Mucosa of stomach (tissue), 1 donor: ENCODE results near the gene GNAT1.
A peak's percentile ranks its signal among the peaks of the same experiment; 100 is the strongest.

ENCODE experiments used
- H3K27me3 ChIP-seq: one replicate; pipeline ENCODE4 v1.7.0; 2013; ENCODE audit warnings: mild to moderate bottlenecking, low read length; ENCODE audit not compliant: control insufficient read depth, insufficient read depth
- H3K36me3 ChIP-seq: one replicate; pipeline ENCODE4 v1.7.0; 2013; ENCODE audit warnings: low read length; ENCODE audit not compliant: control insufficient read depth, insufficient read depth
- H3K4me1 ChIP-seq: one replicate; pipeline ENCODE4 v1.7.0; 2013; ENCODE audit warnings: mild to moderate bottlenecking, low read length; ENCODE audit not compliant: control insufficient read depth, insufficient read depth
- H3K4me3 ChIP-seq: one replicate; pipeline ENCODE4 v1.7.0; 2013; ENCODE audit warnings: low read length
- H3K9ac ChIP-seq: one replicate; pipeline ENCODE4 v1.7.0; 2013; ENCODE audit warnings: mild to moderate bottlenecking, low read length, moderate library complexity
- H3K9me3 ChIP-seq: one replicate; pipeline ENCODE4 v1.7.0; 2013; ENCODE audit warnings: mild to moderate bottlenecking, low read length, moderate library complexity; ENCODE audit not compliant: control insufficient read depth
- donor health status: Pancreatic carcinoma.

Gene GNAT1

DNA sequence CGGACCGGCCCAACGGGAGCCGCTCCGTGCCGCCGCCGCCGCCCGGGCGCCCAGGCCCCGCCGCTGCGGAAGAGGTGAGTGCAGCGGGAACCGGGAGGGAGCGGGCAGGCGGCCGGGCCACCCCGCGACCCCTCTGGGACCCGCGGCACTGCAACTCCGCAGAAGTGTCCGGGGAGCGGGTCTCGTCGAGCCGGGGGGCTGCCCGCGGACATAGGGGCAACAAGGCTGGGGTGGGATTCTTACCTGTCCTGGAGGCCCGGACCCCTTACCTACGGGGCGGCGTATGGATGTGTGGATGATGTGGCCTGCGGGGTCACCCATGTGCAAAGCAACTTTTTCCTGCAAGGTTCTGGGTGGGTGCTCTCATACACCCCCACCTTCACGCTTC is 35.9 kb upstream of the GNAT1 start:
- H3K9me3 ChIP-seq: no peaks in the 10 kb centered on the region
- peaks cover 11% of the 10 kb centered on the region for H3K27me3 ChIP-seq
- no peaks in the 10 kb centered on the region for H3K36me3 ChIP-seq
- peak overlapping the region; percentile 84 for H3K9ac ChIP-seq
- H3K4me1 ChIP-seq: peaks cover 50% of the 10 kb centered on the region
- H3K4me3 ChIP-seq: peak overlapping the region; percentile 96

DNA sequence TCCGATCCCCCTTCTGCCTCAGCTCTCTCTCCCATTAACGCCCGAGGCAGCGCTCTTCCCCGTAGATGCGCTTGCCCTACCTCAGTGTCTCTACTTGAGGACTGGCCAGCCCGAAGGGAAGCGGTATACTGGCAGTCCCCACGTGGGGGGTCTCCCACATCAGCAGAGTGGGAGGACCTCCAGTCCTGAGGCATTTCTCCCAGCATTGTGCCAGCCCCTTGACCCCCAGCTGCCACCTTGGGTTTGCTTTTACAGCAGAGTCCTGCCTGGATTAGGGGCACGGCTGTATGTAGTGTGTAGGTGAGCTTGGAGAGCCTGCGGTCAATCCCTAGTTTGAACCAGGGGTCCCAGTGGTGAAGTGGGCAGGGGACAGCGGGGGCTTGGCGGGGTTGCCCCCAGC is 35.5 kb upstream of the GNAT1 start:
- peaks cover 54% of the 10 kb centered on the region for H3K4me1 ChIP-seq
- H3K9ac ChIP-seq: peak overlapping the region; percentile 84
- H3K27me3 ChIP-seq: peaks cover 11% of the 10 kb centered on the region
- no peaks in the 10 kb centered on the region for H3K9me3 ChIP-seq
- no peaks in the 10 kb centered on the region for H3K36me3 ChIP-seq
- H3K4me3 ChIP-seq: peak overlapping the region; percentile 96

DNA sequence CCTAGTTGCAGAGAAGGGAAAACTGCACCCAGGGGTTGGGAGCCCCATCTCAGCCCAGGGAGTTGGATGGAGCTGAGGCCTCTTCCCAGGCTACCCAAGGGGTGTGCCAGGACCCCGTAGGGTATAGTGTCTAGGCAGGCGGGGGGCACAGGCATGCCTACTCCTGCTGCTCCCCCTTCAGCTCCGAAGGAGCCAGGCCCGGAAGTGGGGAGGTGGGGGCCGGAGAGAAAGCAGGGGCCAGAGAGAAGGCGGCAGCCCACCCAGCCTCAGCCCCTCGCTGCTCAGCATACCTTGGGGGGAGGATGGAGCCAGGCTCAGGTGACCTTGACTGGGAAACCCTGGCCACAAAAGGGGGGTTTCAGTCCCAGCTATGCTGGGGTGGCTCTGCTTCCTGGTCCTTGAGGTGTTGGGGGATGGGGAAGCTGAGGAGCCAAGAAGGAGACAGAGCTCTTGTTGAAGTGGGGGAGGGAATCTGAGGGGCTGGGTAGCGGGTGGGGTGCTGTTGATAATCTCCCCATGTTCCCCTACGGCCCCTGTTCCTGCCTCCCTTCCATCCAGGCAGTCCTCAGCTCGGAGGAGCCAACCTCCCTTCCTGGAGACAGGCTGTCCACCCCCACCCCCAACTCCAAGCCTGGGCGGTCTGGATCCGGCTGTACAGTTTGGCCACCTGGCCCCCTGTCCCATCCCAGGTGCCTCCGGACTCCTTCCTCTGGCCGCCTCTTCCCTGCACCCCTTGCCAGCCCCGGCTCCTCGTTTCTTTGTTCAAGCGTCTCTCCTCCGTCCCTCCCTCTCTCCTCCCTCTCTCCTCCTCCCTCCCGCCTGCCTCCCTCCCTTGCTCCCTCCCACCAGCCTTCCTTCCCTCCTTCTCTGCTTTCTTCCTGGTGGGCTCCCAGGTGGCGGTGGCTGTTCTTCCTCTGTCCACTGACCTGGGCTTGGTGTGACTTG is 34.6 kb upstream of the GNAT1 start:
- Histone ChIP-seq H3K9me3 (no peaks in the 10 kb centered on the region), H3K4me3 (peak overlapping the region; percentile 96), H3K27me3 (peaks cover 11% of the 10 kb centered on the region), H3K4me1 (peaks cover 63% of the 10 kb centered on the region), H3K9ac (peak overlapping the region; percentile 84), H3K36me3 (no peaks in the 10 kb centered on the region)

DNA sequence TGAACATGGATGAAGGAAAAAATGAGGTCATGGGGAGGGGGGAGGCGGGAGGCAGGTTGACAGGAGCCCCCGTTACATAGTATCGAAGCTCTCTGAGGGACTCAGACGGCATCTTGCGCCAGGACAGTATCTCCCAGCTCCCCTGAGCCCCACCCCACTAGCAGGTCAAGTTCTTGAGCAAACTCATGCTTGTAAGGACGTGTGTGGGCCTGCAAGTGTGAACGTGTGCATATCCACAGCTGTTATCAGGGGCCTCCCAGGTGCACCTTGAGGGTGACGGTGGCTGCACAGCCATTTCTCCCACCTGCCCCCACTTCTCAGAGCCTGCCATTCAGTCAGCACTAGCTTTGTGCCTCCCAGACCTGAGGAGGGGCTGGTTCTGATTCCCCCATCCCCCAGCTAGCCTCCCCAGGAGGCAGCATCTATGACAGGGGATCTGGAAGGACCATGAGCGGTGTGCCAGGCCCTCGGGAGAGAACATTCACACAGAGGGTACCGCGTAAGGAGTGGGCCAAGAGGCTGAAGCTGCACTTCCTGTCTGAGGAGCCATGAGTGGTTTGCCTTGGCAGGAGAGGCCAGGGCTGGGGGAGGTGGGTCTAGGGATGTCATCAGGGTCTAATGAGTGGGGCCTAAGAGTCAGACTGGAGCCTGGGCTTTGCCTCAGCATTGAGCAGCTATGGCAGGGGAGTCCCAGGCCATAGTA is 33.4 kb upstream of the GNAT1 start:
- no peak overlapping the region for H3K4me3 ChIP-seq
- peaks cover 75% of the 10 kb centered on the region for H3K4me1 ChIP-seq
- peak overlapping the region; percentile 84 for H3K9ac ChIP-seq
- H3K36me3 ChIP-seq: no peaks in the 10 kb centered on the region
- no peaks in the 10 kb centered on the region for H3K9me3 ChIP-seq
- peaks cover 11% of the 10 kb centered on the region for H3K27me3 ChIP-seq

DNA sequence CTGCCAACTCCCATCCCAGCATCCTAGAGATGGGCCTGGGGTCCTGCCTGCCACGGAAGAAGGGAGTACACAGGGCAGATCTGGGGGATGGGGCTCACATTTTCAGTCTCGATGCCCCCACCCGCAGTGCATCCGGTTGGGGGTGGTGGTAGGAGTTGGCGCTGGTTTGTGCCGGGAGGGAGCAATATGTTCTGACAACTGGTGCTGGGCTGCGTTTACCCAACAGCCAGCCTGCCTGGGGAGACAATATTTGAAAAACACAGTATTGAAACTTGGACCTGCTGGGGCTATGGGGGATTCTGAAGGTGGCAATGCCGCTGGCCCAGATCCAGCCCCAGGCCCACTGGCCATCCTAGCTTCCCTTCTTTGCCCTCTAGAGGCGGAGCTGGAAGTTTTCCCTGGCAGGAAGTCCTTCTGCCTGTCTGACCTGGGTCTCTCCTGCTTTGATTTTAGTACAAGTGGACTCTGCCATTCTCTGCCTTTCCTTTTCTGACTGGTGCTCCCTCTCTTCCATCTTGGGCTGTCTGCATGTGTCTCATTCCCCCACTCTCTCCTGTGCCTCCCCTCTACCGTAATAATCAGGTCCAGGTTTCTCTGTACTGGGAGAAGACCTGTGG is 32.8 kb upstream of the GNAT1 start:
- no peaks in the 10 kb centered on the region for H3K9me3 ChIP-seq
- H3K4me3 ChIP-seq: no peak overlapping the region
- H3K9ac ChIP-seq: no peak overlapping the region
- H3K4me1 ChIP-seq: peaks cover 81% of the 10 kb centered on the region
- peaks cover 11% of the 10 kb centered on the region for H3K27me3 ChIP-seq
- H3K36me3 ChIP-seq: no peaks in the 10 kb centered on the region

DNA sequence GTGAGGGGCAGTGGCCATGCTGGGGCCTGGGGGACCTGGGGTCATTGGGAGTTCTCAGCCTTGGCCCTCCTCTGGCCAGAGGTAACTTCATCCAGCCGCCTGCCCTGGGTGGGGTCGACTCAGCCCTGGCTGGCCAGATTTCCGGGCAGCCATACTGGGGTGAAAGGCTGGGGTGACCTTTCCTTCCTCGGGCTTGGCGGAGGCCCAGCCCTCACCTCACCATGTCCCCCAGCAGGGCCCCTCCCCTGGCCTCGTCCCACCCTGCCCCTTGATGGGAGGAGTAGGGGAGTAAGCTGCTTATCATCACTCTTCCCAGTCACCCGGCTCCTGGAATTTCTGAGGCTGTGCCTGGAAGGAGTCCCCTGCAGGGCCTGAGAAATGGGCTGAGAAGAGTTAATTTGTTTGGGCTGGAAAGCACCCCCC is 30.8 kb upstream of the GNAT1 start:
- peak overlapping the region; percentile 73 for H3K9ac ChIP-seq
- peaks cover 11% of the 10 kb centered on the region for H3K27me3 ChIP-seq
- no peak overlapping the region for H3K4me3 ChIP-seq
- H3K4me1 ChIP-seq: peaks cover 94% of the 10 kb centered on the region
- no peaks in the 10 kb centered on the region for H3K9me3 ChIP-seq
- H3K36me3 ChIP-seq: no peaks in the 10 kb centered on the region

DNA sequence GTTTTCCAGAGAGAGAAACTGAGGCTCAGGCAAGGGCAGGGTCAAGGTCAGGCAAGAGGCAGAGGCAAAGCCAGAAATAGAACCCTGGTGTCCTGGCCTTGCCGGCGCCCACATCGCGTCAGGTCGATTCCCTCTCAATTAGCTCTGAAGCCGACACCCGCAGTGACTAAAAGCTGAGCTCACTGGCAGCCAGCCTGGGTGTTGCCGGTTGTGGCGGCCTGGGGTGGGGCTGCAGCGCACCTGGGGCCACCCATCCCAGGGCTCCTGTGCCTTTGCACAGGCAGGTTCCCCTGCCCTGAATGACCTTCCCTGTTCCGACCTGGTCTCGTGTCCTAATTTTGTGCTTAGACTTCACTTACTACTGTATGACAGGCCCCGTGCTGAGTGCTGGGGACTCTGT is 30.1 kb upstream of the GNAT1 start:
- Histone ChIP-seq H3K9me3 (no peaks in the 10 kb centered on the region), H3K9ac (peak overlapping the region; percentile 73), H3K36me3 (no peaks in the 10 kb centered on the region), H3K4me3 (no peak overlapping the region), H3K27me3 (peaks cover 3% of the 10 kb centered on the region), H3K4me1 (peaks cover 96% of the 10 kb centered on the region)

DNA sequence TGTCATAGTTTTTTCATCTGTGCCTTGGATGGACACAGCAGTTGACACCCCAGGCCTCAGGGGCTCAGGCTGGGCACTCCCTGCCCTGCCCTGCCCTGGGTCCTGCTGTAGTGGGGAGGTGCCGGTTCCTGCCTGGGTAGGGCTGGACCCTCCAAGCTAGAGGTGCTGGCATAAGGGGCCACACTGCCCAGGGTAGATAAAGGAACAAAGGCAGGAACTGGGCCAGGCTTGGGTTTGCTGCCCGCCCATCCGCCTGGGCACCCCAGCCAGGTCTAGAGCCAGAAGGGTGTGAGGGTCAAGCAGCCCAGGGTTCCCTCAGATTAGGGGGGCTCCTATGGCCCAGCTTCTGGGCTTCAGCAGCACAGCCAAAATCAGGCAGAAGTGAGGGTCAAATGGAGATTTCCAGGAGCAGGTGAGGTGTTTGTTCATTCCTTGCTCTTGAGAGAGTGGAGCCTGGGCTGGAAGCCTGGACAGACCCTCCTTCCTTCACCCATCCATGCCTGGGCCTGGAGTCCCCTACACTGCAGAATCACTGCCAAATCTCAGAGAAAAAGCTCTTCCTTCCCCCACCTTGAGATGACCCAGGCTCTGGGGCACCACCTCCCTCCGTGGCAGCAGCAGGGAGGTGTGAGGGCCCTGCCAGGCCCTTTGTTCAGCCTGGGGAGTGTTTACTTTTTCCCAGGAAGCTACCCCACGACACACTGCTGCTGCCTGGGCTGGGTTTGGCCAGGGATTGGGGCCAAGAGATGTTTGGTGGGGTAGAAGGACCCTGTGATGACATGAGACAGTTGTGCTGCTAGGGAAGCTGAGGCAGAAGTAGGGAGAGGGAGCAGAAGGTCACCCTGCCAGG is 29.2 kb upstream of the GNAT1 start:
- H3K4me1 ChIP-seq: peaks cover 100% of the 10 kb centered on the region
- no peaks in the 10 kb centered on the region for H3K36me3 ChIP-seq
- H3K9ac ChIP-seq: peak overlapping the region; percentile 40
- H3K9me3 ChIP-seq: no peaks in the 10 kb centered on the region
- H3K4me3 ChIP-seq: no peak overlapping the region
- H3K27me3 ChIP-seq: no peaks in the 10 kb centered on the region

DNA sequence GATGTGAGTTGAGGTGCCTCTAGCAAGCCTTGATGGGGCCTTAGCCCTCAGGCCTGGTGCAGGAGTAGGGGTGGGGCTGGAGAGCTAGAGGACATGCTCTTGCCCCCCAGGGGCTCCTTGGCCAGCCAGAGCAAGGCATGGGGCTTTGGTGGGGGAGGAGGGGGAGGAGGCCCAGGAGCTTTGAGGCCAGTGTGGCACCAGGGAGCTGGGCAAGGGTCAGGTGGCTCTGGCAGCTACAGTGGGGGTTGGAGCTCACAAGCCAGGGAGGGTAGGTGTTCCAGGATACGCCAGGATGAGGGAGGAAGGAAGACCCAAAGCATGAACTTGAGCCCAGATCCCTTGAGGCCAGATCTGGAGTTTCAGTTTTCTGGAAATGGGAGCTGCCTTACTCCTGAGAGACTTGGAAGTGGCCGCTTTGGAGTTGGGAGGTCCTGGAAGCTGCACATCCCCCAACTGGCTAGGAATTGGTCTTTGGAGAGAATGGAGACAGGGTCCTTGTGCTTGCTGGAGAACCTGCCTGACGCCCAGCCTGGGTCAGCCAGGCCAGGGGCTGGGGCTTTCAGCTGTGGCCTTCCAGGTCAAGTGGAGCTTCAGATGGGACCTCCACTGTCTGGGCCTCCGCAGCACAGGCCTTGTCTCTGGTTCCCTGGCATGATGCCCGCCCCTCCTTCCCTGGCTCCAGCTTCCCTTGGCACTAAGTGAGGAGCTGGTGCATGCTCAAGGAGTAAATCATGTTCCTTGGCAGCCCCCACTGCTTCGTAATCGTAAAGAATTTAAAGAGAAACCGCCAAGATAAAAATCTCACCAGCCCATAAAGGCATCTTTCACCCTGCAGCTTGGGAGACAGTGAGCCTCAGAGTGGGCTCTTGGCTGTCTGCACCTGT is 27.6 kb upstream of the GNAT1 start:
- peaks cover 99% of the 10 kb centered on the region for H3K4me1 ChIP-seq
- H3K9me3 ChIP-seq: no peaks in the 10 kb centered on the region
- no peaks in the 10 kb centered on the region for H3K27me3 ChIP-seq
- no peak overlapping the region for H3K4me3 ChIP-seq
- H3K9ac ChIP-seq: peak overlapping the region; percentile 29
- H3K36me3 ChIP-seq: no peaks in the 10 kb centered on the region

DNA sequence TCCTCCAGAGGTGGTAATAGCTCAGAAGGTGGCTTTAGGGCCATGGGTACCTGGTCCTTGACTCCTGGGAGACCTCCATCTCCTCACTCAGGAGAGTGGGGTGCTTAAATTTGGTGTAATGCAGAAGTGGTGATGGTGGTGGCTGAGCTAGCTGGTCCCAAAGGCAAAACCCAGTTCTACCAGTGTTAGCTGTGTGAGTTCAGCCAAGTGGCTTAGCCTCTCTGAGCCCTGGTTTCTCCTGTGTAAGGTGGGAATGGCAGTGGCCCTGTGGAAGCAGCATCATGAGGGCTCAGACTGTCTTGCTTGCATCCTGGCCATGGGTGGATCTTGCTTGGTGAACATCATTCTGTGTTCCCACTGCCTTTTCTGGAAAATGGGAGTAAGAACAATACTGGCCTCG is 26.9 kb upstream of the GNAT1 start:
- peaks cover 99% of the 10 kb centered on the region for H3K4me1 ChIP-seq
- H3K4me3 ChIP-seq: no peak overlapping the region

More for the DNA sequence above, 26.9 kb upstream of the GNAT1 start:
- Histone ChIP-seq H3K36me3 (no peaks in the 10 kb centered on the region), H3K9ac (peak overlapping the region; percentile 29), H3K9me3 (no peaks in the 10 kb centered on the region), H3K27me3 (no peaks in the 10 kb centered on the region)
